ENCODE data around the gene MAPK6. TPM values are rescaled to one million over a fixed set of nuclear protein-coding genes. Genes with fewer than 3 reads are reported as not detected.

The MAPK6 gene
- total and polyA plus RNA-seq, 2 of the 4 experiments (the other 2 are of a cell fraction), result 22.6 to 60.6 TPM

DNA sequence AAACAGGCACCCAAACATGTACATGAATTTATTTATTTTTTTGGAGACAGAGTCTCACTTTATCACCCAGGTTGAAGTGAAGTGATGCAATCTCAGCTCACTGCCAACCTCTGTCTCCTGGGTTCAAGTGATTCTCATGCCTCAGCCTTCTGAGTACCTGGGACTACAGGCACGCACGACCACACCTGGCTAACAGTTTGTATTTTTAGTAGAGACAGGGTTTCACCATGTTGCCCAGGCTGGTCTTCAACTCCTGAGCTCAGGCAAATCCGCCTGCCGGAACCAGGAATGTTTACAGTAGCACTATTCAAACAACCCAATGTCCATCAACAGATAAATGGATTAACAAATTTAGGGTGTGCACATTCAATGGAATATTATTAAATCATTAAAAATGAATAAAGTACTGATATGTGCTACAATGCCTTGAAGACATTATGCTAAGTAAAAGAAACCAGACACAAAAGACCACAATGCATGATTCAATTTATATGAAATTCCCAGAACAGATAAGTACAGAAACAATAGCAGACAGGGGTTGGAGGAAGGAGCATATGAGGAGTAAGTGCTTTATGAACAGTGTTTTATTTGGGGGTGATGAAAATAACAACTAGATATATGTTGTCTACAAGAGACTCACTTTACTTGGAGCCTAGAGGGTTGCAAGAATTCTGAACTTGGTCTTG lies 48.7 kb upstream of the MAPK6 start:
- no peak for DNase-seq

More for the DNA sequence above, 48.7 kb upstream of the MAPK6 start:
- Histone ChIP-seq H3K9me3 (ENCODE audit: control insufficient read depth, insufficient read depth, low read length) (no peaks in the 10 kb centered on the region), H3K4me1 (ENCODE audit: control insufficient read depth, insufficient read depth, low read length) (0 out of 2 replicates have a peak, but pooled peaks cover 2% of the 10 kb centered on the region), H3K9ac (ENCODE audit: low read depth, low read length) (peak overlapping the region; percentile 89; the same call in 1 of the 2 replicates), H3K27ac (ENCODE audit: insufficient read depth, low read length) (no peak overlapping the region), H2AK5ac (ENCODE audit: low read depth, low read length) (0 out of 2 replicates have a peak overlapping the region, but pooled peaks have one; percentile 33), H3K36me3 (ENCODE audit: control insufficient read depth, insufficient read depth, low read length) (no peaks in the 10 kb centered on the region), H4K91ac (ENCODE audit: insufficient read depth, low read depth, low read length) (no peak overlapping the region), H3K56ac (ENCODE audit: extremely low read depth, insufficient read depth, low read length) (no peak overlapping the region), H2BK5ac (ENCODE audit: low read depth, low read length, poor library complexity, severe bottlenecking) (no peak overlapping the region), H2BK15ac (ENCODE audit: low read depth, low read length) (no peak overlapping the region), H3K79me1 (ENCODE audit: low read depth in 1 of 2, low read length in 2 of 2) (peaks cover 19 to 56% of the 10 kb centered on the region in 2 experiments), H3K9me1 (ENCODE audit: insufficient read depth, low read length) (peaks cover 7% of the 10 kb centered on the region; the same call in 1 of the 2 replicates), H3K4me3 (ENCODE audit: insufficient read depth, low read depth, low read length) (peak overlapping the region; percentile 73; the same call in 1 of the 2 replicates), H2AFZ (replicated peaks; ENCODE audit: low read length, poor library complexity) (no peak overlapping the region), H2AK9ac (replicated peaks; ENCODE audit: low read depth, low read length, poor library complexity) (no peak overlapping the region), H4K8ac (ENCODE audit: low read depth in 2 of 2, low read length in 2 of 2) (no peak overlapping the region), H3K14ac (replicated peaks; ENCODE audit: low read depth, low read length) (0 out of 2 replicates have a peak overlapping the region, but pooled peaks have one; percentile 8), H3K23ac (ENCODE audit: low read depth, low read length) (peak overlapping the region; percentile 69; the same call in 1 of the 2 replicates), H3K4ac (ENCODE audit: low read depth, low read length) (no peak overlapping the region), H4K5ac (ENCODE audit: low read depth, low read length) (no peak overlapping the region), H3K18ac (ENCODE audit: low read depth, low read length) (no peak overlapping the region), H2BK20ac (ENCODE audit: low read depth, low read length) (no peak overlapping the region), H3K4me2 (ENCODE audit: low read depth, low read length) (peak overlapping the region; percentile 93), H4K20me1 (ENCODE audit: insufficient read depth, low read length) (peaks cover 19% of the 10 kb centered on the region; the same call in 1 of the 2 replicates), H2BK120ac (ENCODE audit: low read depth, low read length) (no peak overlapping the region), H3K27me3 (ENCODE audit: control insufficient read depth, insufficient read depth, low read length) (no peaks in the 10 kb centered on the region)
- no CpG with 5 or more reads among the region's 4 CpGs for WGBS, 2 experiments (ENCODE audit: extremely low coverage in 2 of 2, insufficient read length in 1 of 2)
- ChIA-PET POLR2A (ENCODE audit: unreplicated experiment) (no interaction called here), CTCF (interaction anchor here (0.7 kb wide), 1 partner anchor 624 kb away, joined by 3 read pairs; no protein-coding TSS in a partner anchor)
- no TSS peak for BruUV-seq (replicated peaks)
- TF ChIP-seq BHLHE40 (IDR thresholded peaks at IDR 0.05; ENCODE audit: low read depth, low read length) (no peak), CEBPB (IDR thresholded peaks at IDR 0.05; ENCODE audit: low read depth, low read length) (peak; percentile 46; the same call in 1 of the 2 replicates)
- in situ Hi-C loops (cut with MboI; ENCODE audit: low sequenced_read_pairs) (loop anchor here (10.0 kb wide), 1 partner anchor 245 kb away; no protein-coding TSS in a partner anchor), dilution Hi-C loops (cut with HindIII; ENCODE audit: low sequenced_read_pairs, unreplicated experiment) (no loop called here), intact Hi-C loops (cut with micrococcal nuclease) (loop anchor here (2.0 kb wide), 1 partner anchor 49 kb away; the partner anchor contains the start of gene MAPK6)
- ATAC-seq (ENCODE audit: low read depth), result no peak

All from IMR-90 (cell line).